Sigmoid colon (tissue), 7 donors: Measurements from ENCODE around the gene LRRC56. TPM values are rescaled to one million over a fixed set of nuclear protein-coding genes. Genes with fewer than 3 reads are reported as not detected.

Experiments
- DNase-seq: peaks from one replicate; pipeline ENCODE4 v3.0.0-alpha.2; 2019
- H3K27ac ChIP-seq, 4 donors: fragments of 200-600 bp; sonication (generic); one replicate each; pipeline ENCODE4 v1.5.1; 2016 to 2019; ENCODE audit warnings: mild to moderate bottlenecking in 1 of 4
- H3K27me3 ChIP-seq, 3 donors: fragments of 200-600 bp; sonication (generic); one replicate each; pipeline ENCODE4 v1.5.1; 2019; ENCODE audit warnings: mild to moderate bottlenecking in 1 of 3
- H3K36me3 ChIP-seq, 4 donors: fragments of 200-600 bp; sonication (generic); one replicate each; pipeline ENCODE4 v1.5.1; 2016 to 2019
- H3K4me1 ChIP-seq, 4 donors: fragments of 200-600 bp; sonication (generic); one replicate each; pipeline ENCODE4 v1.5.1; 2017 to 2019
- H3K4me3 ChIP-seq, 4 donors: fragments of 200-600 bp; sonication (generic); one replicate each; pipeline ENCODE4 v1.5.1; 2017 to 2019; ENCODE audit warnings: mild to moderate bottlenecking in 2 of 4, moderate library complexity in 1 of 4
- H3K9me3 ChIP-seq, 4 donors: fragments of 200-600 bp in 3 of 4; sonication (generic) in 3 of 4; one replicate each; pipeline versions ENCODE4 v1.5.1 to v1.6.1; 2013 to 2019
- EP300 ChIP-seq, 4 donors: sonication (generic); formaldehyde crosslinking; IDR thresholded peaks; one replicate each; pipeline ENCODE4 v1.6.1; 2017; ENCODE audit warnings: antibody characterized with exemption in 4 of 4
- POLR2A ChIP-seq, 2 donors: fragments of 450-650 bp; IDR thresholded peaks; one replicate each; pipeline ENCODE4 v1.6.1; 2016; ENCODE audit warnings: antibody characterized with exemption in 2 of 2, mild to moderate bottlenecking in 2 of 2, moderate library complexity in 2 of 2
- POLR2AphosphoS5 ChIP-seq, 4 donors: sonication (generic); formaldehyde crosslinking; IDR thresholded peaks; one replicate each; pipeline ENCODE4 v1.6.1; 2017; ENCODE audit warnings: antibody characterized with exemption in 4 of 4
- WGBS, 2 donors: extraction: QIAGEN DNeasy Blood & Tissue Kit; methylation state at CpG; one replicate each; pipeline ENCODE4 v1.1.7; 2013; 5-methylcytosine and 5-hydroxymethylcytosine counted together
- intact Hi-C: fragments of 100-400 bp; cut with DNase I; formaldehyde crosslinking; loops from one replicate; pipeline ENCODE4 v1.15.1; 2023
- polyA plus RNA-seq, 3 donors: library from polyadenylated mRNA; stranded (reverse); fragments of 200-250 nt; gene quantifications; one replicate each; pipeline ENCODE4 v1.2.3, GENCODE V29; 2013
- total RNA-seq, 4 donors: library from RNA; depleted of rRNA; stranded (reverse); fragments of >200 nt; gene quantifications; one replicate each; pipeline ENCODE4 v1.1.0, GENCODE V29; 2016
- TF ChIP-seq, protein P1 (sequence below), 4 experiments: fragments of 450-650 bp in 3 of 4; fragments of 200-600 bp in 1 of 4; IDR thresholded peaks; one replicate each; pipeline ENCODE4 v1.5.1; 2016 to 2019; ENCODE audit warnings: antibody characterized with exemption in 4 of 4, mild to moderate bottlenecking in 3 of 4, moderate library complexity in 2 of 4
- donor health status: healthy with polysubstance abuse.
- donor health status: Bipolar disorder and iron deficiency.
- donor health status: healthy.

LRRC56 gene
- total and polyA plus RNA-seq, 7 donors: 0.14 to 5.9 (median 4.1) TPM; not detected in 3

DNA sequence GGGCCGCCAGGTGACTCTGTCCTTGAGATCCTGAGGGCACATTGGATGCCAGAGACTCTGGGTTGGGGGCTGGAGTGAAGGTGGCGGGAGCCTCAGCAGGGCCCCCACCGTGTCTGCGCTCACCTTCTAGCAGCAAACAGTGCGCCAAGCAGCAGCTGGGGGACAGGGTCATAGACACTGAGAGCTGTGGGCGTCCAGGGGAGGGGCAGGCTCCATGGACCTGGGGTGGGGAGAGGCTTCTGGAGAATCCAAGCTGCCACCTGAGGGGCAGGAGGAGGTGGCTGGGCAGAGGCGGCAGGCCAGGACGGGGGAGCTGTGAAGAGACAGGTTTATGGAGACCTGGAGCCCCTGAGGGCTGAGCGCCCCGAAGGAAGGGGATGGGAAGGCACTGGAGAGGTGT lies 47.0 kb downstream of the LRRC56 start:
- no peak for DNase-seq
- H3K4me3 ChIP-seq: no peak overlapping the region
- 97% methylated on average over 10 of the region's 10 CpGs for WGBS, 2 donors
- no peaks in the 10 kb centered on the region for H3K9me3 ChIP-seq
- peaks cover 0 to 72% (median 36%) of the 10 kb centered on the region in 4 donors for H3K36me3 ChIP-seq
- TF ChIP-seq POLR2AphosphoS5 (IDR thresholded peaks at IDR 0.05) (no peak), EP300 (IDR thresholded peaks at IDR 0.05) (no peak), POLR2A (IDR thresholded peaks at IDR 0.05) (no peak)
- TF ChIP-seq, protein P1, sequence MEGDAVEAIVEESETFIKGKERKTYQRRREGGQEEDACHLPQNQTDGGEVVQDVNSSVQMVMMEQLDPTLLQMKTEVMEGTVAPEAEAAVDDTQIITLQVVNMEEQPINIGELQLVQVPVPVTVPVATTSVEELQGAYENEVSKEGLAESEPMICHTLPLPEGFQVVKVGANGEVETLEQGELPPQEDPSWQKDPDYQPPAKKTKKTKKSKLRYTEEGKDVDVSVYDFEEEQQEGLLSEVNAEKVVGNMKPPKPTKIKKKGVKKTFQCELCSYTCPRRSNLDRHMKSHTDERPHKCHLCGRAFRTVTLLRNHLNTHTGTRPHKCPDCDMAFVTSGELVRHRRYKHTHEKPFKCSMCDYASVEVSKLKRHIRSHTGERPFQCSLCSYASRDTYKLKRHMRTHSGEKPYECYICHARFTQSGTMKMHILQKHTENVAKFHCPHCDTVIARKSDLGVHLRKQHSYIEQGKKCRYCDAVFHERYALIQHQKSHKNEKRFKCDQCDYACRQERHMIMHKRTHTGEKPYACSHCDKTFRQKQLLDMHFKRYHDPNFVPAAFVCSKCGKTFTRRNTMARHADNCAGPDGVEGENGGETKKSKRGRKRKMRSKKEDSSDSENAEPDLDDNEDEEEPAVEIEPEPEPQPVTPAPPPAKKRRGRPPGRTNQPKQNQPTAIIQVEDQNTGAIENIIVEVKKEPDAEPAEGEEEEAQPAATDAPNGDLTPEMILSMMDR (IDR thresholded peaks at IDR 0.05): no peak
- H3K27ac ChIP-seq: no peak overlapping the region
- intact Hi-C loops: no loop called here
- no peaks in the 10 kb centered on the region for H3K27me3 ChIP-seq
- peaks cover 0 to 15% (median 13%) of the 10 kb centered on the region in 4 donors for H3K4me1 ChIP-seq

DNA sequence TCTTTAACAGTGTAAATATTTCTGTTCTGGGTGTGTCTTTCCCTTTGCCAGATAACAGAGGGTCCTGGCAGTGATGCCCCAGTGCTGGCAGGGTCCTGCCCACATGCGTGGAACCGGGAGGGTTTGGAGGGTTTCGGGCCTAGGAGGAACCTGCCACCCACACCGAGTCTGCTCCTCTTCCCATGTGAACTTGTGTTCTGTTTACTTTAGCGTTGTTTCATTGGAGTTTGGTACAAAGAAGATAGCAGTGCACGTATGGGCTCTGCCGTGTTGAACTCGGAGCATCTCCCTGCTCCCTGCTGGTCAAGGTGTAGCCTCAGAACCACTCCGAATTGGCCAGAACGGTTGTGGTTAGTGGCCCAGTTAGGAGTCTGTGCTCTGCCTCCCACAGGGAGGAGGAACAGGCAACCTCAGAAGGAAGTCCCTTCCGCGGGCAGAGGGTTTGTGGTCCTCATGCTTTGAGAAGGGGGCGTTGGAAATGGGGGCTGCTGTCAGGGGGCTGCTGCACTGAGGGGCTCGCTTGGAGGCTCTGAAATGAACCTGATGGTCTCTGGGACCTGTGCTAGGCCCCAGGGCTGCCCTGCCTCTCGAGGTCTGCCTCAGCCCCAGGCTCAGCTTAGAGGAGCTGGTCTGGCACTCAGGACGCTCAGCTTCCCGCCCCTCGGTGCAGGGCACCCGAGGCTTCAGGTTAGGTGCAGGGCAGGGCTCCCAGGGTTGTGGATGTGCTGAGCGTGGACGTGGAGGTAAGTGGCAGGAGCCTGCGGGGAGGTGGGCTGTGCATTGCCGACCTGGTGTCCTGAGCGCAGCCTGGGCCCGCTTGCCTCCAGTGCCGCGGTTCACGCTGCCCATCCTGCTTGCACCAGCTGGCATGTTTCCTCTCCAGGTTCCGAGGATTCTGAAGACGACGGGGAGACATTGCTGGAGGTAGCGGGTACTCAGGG lies 49.3 kb downstream of the LRRC56 start:
- no peaks in the 10 kb centered on the region for H3K27me3 ChIP-seq
- H3K27ac ChIP-seq: no peak overlapping the region
- TF ChIP-seq POLR2A (IDR thresholded peaks at IDR 0.05) (no peak), EP300 (IDR thresholded peaks at IDR 0.05) (no peak), POLR2AphosphoS5 (IDR thresholded peaks at IDR 0.05) (no peak)
- TF ChIP-seq, protein P1 (IDR thresholded peaks at IDR 0.05): no peak
- no peak for DNase-seq
- H3K4me3 ChIP-seq: no peak overlapping the region
- no peaks in the 10 kb centered on the region for H3K9me3 ChIP-seq
- no peaks in the 10 kb centered on the region for H3K4me1 ChIP-seq
- WGBS, 2 donors: 89 to 91% methylated on average over 32 of the region's 32 CpGs
- H3K36me3 ChIP-seq: peaks cover 0 to 93% (median 51%) of the 10 kb centered on the region in 4 donors
- intact Hi-C loops: no loop called here

DNA sequence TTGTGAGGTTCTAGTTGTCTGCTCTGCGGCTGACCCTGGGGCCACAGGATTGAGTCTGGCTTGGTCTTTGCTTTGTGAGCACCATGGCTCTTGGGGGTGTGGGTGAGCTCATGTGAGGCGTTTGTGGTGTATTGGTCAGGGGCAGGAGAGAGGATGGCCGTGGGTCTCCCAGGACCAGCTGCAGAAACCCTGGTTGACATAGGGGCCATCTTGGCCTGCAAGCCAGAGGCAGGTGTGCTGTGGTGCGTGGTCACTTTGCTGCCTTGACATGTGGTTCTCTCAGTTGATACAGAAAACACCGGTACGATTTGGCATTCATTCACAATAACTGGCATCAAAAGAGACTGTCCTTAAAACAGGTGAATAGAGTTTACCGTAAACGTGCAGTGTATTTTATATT lies 50.2 kb downstream of the LRRC56 start:
- DNase-seq: no peak
- WGBS, 2 donors: 82 to 87% methylated on average over 8 of the region's 8 CpGs
- Histone ChIP-seq H3K4me1 (no peaks in the 10 kb centered on the region), H3K36me3 (peaks cover 3 to 93% (median 55%) of the 10 kb centered on the region in 4 donors), H3K27me3 (no peaks in the 10 kb centered on the region), H3K27ac (no peak overlapping the region), H3K4me3 (no peak overlapping the region), H3K9me3 (no peaks in the 10 kb centered on the region)
- intact Hi-C loops: no loop called here
- no peak for TF ChIP-seq POLR2AphosphoS5 (IDR thresholded peaks at IDR 0.05)
- TF ChIP-seq POLR2A (IDR thresholded peaks at IDR 0.05): no peak
- TF ChIP-seq EP300 (IDR thresholded peaks at IDR 0.05): no peak
- TF ChIP-seq, protein P1 (IDR thresholded peaks at IDR 0.05): no peak

DNA sequence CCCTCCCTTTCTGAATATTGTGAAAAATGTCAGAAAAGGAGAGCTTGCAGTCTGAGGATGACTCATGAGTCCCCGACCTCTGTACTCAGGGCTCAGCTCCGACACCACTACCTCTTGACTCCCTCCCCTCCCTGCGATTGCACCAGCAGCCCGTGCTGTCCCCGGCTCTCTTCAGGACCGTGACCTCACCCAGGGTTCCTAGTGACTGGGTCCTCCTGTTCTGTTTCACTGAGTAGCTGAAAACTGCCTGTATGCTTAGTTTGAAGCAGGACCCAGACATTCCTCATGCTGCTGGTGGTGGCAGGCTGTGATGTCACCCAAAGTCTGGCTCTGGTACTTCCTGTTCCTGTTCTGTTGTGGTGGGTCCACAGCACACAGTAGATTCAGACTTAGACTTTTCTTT lies 50.7 kb downstream of the LRRC56 start:
- DNase-seq: no peak
- H3K9me3 ChIP-seq: no peaks in the 10 kb centered on the region
- H3K27ac ChIP-seq: no peak overlapping the region
- H3K36me3 ChIP-seq: peaks cover 7 to 93% (median 58%) of the 10 kb centered on the region in 4 donors
- TF ChIP-seq POLR2AphosphoS5 (IDR thresholded peaks at IDR 0.05): no peak
- TF ChIP-seq POLR2A (IDR thresholded peaks at IDR 0.05): no peak
- no peak for TF ChIP-seq EP300 (IDR thresholded peaks at IDR 0.05)
- TF ChIP-seq, protein P1 (IDR thresholded peaks at IDR 0.05): no peak
- intact Hi-C loops: no loop called here
- H3K4me1 ChIP-seq: no peaks in the 10 kb centered on the region
- 57 to 76% methylated on average over 6 of the region's 6 CpGs for WGBS, 2 donors
- no peaks in the 10 kb centered on the region for H3K27me3 ChIP-seq
- no peak overlapping the region for H3K4me3 ChIP-seq
